HL-60 (cell line): Measurements from ENCODE around the gene KBTBD4.

Experiments used
- DNase-seq, 2 experiments: peaks; one replicate each; pipeline ENCODE4 v3.0.0-alpha.2; 2010 to 2020; ENCODE audit warnings: low read depth in 1 of 2, low spot score in 1 of 2
- H3K27ac ChIP-seq: fragments of 250-450 bp; sonication (Bioruptor Pico); replicated peaks from 2 replicates; pipeline ENCODE4 v1.5.1; 2020; ENCODE audit warnings: mild to moderate bottlenecking, moderate library complexity
- H3K27me3 ChIP-seq: fragments of 250-450 bp; sonication (Bioruptor Pico); 2 replicates; pipeline ENCODE4 v1.5.1; 2021; ENCODE audit warnings: mild to moderate bottlenecking, moderate library complexity; ENCODE audit not compliant: insufficient read depth, poor library complexity, severe bottlenecking
- H3K4me3 ChIP-seq: replicated peaks from 2 replicates; pipeline ENCODE4 v1.5.1; 2011; ENCODE audit warnings: mild to moderate bottlenecking, control low read depth, low read length; ENCODE audit not compliant: insufficient read depth
- CTCF ChIP-seq: IDR thresholded peaks from one replicate; pipeline ENCODE4 v1.5.1; 2011; ENCODE audit warnings: low read length, control low read depth, inconsistent platforms; ENCODE audit not compliant: insufficient read depth
- GABPA ChIP-seq: IDR thresholded peaks from 2 replicates; pipeline ENCODE4 v1.6.1; 2012; ENCODE audit warnings: low read depth
- POLR2AphosphoS5 ChIP-seq: IDR thresholded peaks from 2 replicates; pipeline ENCODE4 v1.6.1; 2012; ENCODE audit warnings: low read depth
- REST ChIP-seq: IDR thresholded peaks from 2 replicates; pipeline ENCODE4 v1.6.1; 2012; ENCODE audit warnings: low read depth; ENCODE audit not compliant: insufficient replicate concordance
- SPI1 ChIP-seq: IDR thresholded peaks from 2 replicates; pipeline ENCODE4 v1.6.1; 2012; ENCODE audit warnings: low read depth, mild to moderate bottlenecking, borderline replicate concordance

KBTBD4 gene

GRCh38 chr11:47577460-47578041, 1.2 kb downstream of the KBTBD4 start:
- no peak for DNase-seq
- no peak for TF ChIP-seq GABPA
- TF ChIP-seq SPI1 = no peak
- no peak for TF ChIP-seq CTCF
- no peak overlapping the region for H3K27ac ChIP-seq
- H3K27me3 ChIP-seq = no peaks in the 10 kb centered on the region
- no peak overlapping the region for H3K4me3 ChIP-seq

- TF ChIP-seq SPI1 = no peak
- TF ChIP-seq GABPA = no peak
- TF ChIP-seq POLR2AphosphoS5 = no peak
- no peak for TF ChIP-seq CTCF
- TF ChIP-seq REST = no peak
- H3K27me3 ChIP-seq = no peaks in the 10 kb centered on the region
Measured at GRCh38 chr11:47573321-47573720, 5.4 kb downstream of the KBTBD4 start.

GRCh38 chr11:47572715-47573255, 6.0 kb downstream of the KBTBD4 start:
- TF ChIP-seq SPI1 (no peak), CTCF (no peak), GABPA (no peak), POLR2AphosphoS5 (no peak), REST (no peak)

More at GRCh38 chr11:47573321-47573720, 5.4 kb downstream of the KBTBD4 start:
- DNase-seq = no peak
- no peak overlapping the region for H3K27ac ChIP-seq
- H3K4me3 ChIP-seq = no peak overlapping the region

GRCh38 chr11:47571895-47572294, 6.9 kb downstream of the KBTBD4 start:
- H3K4me3 ChIP-seq = no peak overlapping the region
- H3K27ac ChIP-seq = no peak overlapping the region
- no peak for DNase-seq
- no peaks in the 10 kb centered on the region for H3K27me3 ChIP-seq
- TF ChIP-seq CTCF (no peak), GABPA (no peak), REST (no peak), POLR2AphosphoS5 (no peak), SPI1 (no peak)

More at GRCh38 chr11:47572715-47573255, 6.0 kb downstream of the KBTBD4 start:
- Histone ChIP-seq H3K27ac (no peak overlapping the region), H3K4me3 (no peak overlapping the region), H3K27me3 (no peaks in the 10 kb centered on the region)
- DNase-seq = no peak
